Measurements from ENCODE around the gene FLRT2. TPM values are rescaled to one million over a fixed set of nuclear protein-coding genes. Genes with fewer than 3 reads are reported as not detected.

Gene FLRT2
- total and polyA plus RNA-seq, 12 donors, result 3.3 to 112 (median 17.4) TPM

DNA sequence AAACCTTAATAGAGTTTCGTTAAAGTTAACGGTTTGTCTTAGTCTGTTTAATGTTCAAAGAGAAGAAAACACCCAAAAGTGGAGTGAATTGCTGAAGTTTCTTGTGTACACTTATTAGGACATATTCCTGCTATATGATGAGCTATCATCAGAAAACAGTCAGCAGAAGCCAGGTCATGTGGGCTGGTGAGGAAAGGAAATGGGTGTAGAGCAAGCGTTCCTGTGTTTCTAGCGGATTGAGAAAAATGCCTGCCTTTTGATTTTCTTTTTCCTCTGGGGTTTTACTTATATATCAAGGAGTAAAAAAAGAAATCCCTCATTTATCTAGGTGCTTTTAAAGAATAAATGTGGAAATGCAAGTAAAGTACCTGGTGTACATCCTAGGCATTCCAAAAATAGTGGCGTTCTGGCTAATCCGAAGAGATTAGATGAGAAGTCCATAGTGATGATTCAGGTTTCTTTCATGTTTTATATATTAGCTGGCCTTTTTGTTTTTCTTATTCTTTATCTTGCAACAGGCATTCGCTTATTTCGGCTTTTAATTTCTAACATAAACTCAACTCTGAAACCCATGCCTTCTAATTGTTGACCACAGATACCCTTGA lies 50.7 kb downstream of the FLRT2 start:
- no peak for DNase-seq
- H3K4me1 ChIP-seq (replicated peaks in 1 of 2), result peaks cover 0 to 10% of the 10 kb centered on the region in 2 donors
- no peaks in the 10 kb centered on the region for H3K36me3 ChIP-seq (replicated peaks in 1 of 2)
- 70 to 79% (median 78%) methylated on average over 8 of the region's 8 CpGs for WGBS, 4 donors
- no peak overlapping the region for H3K27ac ChIP-seq
- no peaks in the 10 kb centered on the region for H3K9me3 ChIP-seq (replicated peaks in 1 of 3)
- intact Hi-C loops (cut with DNase I), result no loop called here
- no peak overlapping the region for H3K4me3 ChIP-seq
- H3K27me3 ChIP-seq, result no peaks in the 10 kb centered on the region
- no peak for TF ChIP-seq POLR2A (IDR thresholded peaks at IDR 0.05)
- TF ChIP-seq, protein P1, sequence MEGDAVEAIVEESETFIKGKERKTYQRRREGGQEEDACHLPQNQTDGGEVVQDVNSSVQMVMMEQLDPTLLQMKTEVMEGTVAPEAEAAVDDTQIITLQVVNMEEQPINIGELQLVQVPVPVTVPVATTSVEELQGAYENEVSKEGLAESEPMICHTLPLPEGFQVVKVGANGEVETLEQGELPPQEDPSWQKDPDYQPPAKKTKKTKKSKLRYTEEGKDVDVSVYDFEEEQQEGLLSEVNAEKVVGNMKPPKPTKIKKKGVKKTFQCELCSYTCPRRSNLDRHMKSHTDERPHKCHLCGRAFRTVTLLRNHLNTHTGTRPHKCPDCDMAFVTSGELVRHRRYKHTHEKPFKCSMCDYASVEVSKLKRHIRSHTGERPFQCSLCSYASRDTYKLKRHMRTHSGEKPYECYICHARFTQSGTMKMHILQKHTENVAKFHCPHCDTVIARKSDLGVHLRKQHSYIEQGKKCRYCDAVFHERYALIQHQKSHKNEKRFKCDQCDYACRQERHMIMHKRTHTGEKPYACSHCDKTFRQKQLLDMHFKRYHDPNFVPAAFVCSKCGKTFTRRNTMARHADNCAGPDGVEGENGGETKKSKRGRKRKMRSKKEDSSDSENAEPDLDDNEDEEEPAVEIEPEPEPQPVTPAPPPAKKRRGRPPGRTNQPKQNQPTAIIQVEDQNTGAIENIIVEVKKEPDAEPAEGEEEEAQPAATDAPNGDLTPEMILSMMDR (IDR thresholded peaks at IDR 0.05), result no peak

DNA sequence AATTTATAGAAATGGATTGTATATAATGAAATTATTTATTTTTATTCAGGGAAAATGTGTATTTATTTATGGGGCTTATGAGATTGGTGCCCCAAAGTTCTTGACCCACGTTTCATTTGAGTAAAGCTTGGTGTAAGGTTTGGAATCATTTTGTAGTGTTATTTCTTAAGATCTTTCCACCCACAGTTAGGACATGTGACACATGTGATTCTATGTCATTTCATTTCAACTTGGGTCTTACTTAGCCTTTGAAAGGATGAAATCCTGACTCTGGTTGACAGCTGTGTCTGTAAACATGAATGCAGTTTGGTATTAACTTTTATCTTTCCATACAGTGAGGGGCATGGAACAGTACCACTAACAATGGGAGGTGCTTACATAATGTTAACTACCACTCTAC lies 51.7 kb downstream of the FLRT2 start:
- peaks cover 0 to 10% of the 10 kb centered on the region in 2 donors for H3K4me1 ChIP-seq (replicated peaks in 1 of 2)
- WGBS, 4 donors, result 67 to 88% (median 68%) methylated on average over 1 of the region's 1 CpG
- H3K4me3 ChIP-seq, result no peak overlapping the region

DNA sequence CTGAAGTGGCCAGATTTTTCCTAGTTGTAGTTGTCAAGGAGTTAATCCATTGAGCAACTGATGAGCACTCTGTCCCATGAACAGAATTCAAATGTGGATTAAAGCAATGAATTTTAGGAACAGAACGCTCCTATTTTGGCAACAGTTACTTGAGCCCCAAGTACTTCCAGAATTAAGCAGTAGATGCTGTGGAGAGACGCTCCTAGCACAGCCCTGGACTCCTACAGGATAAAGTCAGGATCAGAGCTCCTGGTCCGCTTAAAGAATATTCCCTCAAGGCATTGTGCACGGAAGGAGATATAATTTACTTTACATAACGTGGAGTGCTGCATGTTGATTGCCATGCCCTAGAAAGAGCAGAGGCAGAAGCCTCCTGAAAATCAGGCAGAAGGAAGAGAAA lies 53.4 kb downstream of the FLRT2 start:
- Histone ChIP-seq H3K27ac (no peak overlapping the region), H3K9me3 (replicated peaks in 1 of 3) (no peaks in the 10 kb centered on the region), H3K27me3 (no peaks in the 10 kb centered on the region), H3K4me3 (no peak overlapping the region), H3K4me1 (replicated peaks in 1 of 2) (peaks cover 0 to 10% of the 10 kb centered on the region in 2 donors), H3K36me3 (replicated peaks in 1 of 2) (no peaks in the 10 kb centered on the region)
- WGBS, 4 donors, result 63 to 78% (median 70%) methylated on average over 5 of the region's 5 CpGs
- no peak for DNase-seq
- intact Hi-C loops (cut with DNase I), result no loop called here
- TF ChIP-seq, protein P1 (IDR thresholded peaks at IDR 0.05), result no peak
- TF ChIP-seq POLR2A (IDR thresholded peaks at IDR 0.05), result no peak

More for the DNA sequence above, 51.7 kb downstream of the FLRT2 start:
- no peaks in the 10 kb centered on the region for H3K27me3 ChIP-seq
- H3K36me3 ChIP-seq (replicated peaks in 1 of 2), result no peaks in the 10 kb centered on the region
- TF ChIP-seq, protein P1 (IDR thresholded peaks at IDR 0.05), result no peak
- TF ChIP-seq POLR2A (IDR thresholded peaks at IDR 0.05), result no peak
- intact Hi-C loops (cut with DNase I), result no loop called here
- H3K9me3 ChIP-seq (replicated peaks in 1 of 3), result no peaks in the 10 kb centered on the region
- no peak overlapping the region for H3K27ac ChIP-seq
- no peak for DNase-seq

DNA sequence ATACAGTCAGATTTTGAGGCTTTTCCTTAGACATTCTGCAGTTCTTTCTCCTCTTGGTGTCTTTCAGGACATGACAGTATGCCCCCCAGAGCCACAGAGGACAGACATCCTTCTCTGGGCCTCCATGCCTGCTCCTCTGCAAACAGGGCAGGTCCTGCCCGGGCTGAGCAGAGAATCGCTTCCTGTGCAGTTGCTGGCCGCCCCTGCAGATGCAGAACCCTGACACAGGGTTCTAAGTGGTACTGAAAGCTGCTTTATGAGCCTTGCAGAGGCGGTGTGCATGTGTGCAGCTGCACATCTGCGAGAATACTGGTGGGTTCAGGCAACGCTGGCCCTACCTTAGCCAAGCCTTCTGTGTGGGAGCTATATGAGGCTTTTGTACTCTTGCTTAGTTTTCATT lies 54.5 kb downstream of the FLRT2 start:
- Histone ChIP-seq H3K9me3 (replicated peaks in 1 of 3) (no peaks in the 10 kb centered on the region), H3K27me3 (no peaks in the 10 kb centered on the region), H3K4me3 (no peak overlapping the region), H3K4me1 (replicated peaks in 1 of 2) (peaks cover 0 to 9% of the 10 kb centered on the region in 2 donors), H3K27ac (no peak overlapping the region), H3K36me3 (replicated peaks in 1 of 2) (no peaks in the 10 kb centered on the region)
- TF ChIP-seq, protein P1 (IDR thresholded peaks at IDR 0.05), result no peak
- TF ChIP-seq POLR2A (IDR thresholded peaks at IDR 0.05), result no peak
- DNase-seq, result no peak
- intact Hi-C loops (cut with DNase I), result no loop called here
- WGBS, 4 donors, result 60 to 78% (median 74%) methylated on average over 4 to 6 of the region's 6 CpGs

All from adrenal gland (tissue), 12 donors.